Measurements from ENCODE around the gene NOSIP.

Gene NOSIP

DNA sequence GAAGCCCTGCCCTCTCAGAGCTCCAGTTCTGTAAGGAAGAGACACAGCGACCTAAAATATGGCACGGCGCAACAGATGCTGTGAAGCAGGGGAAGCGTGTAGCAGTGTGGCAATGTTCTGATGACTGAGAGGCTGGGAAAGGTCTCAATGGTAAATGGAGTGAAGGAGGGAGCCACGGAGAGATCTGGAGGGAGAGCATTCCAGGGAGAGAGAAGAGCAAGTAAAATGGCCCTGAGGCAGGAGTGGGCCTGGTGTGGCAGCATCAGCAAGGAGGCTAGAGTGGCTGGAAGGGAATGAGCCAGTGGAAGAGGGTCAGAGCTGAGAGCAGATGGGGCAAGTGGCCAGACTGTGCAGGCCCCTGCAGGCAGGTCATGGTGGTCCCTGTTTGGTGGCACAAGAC, 36.2 kb downstream of the NOSIP start:
- no peak for DNase-seq (ENCODE audit: low spot score)

DNA sequence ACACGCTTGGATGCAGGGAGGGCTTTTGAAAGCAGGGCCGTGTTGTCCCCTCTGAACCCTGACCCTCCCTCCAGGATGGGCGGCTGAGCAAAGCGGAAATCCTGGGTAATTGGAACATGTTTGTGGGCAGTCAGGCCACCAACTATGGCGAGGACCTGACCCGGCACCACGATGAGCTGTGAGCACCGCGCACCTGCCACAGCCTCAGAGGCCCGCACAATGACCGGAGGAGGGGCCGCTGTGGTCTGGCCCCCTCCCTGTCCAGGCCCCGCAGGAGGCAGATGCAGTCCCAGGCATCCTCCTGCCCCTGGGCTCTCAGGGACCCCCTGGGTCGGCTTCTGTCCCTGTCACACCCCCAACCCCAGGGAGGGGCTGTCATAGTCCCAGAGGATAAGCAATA, 37.3 kb downstream of the NOSIP start:
- no peak for DNase-seq (ENCODE audit: low spot score)

DNA sequence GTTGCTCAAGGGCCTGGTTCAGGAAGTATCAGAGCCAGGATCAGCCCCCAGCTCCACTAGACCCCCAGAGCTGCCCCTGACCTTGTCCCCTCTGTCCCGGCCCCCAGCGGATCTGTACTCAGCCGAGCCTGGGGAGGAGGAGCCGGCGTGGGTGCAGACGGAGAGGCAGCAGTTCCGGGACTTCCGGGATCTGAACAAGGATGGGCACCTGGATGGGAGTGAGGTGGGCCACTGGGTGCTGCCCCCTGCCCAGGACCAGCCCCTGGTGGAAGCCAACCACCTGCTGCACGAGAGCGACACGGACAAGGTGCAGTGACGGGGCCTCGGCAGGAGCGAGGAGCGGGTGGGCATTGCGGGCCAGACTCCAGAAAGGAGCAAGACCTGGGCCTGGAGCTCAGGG, 37.9 kb downstream of the NOSIP start:
- no peak for DNase-seq (ENCODE audit: low spot score)

GRCh38 chr19:49541914-49542313, 38.4 kb downstream of the NOSIP start:
- no peak for DNase-seq (ENCODE audit: low spot score)

DNA sequence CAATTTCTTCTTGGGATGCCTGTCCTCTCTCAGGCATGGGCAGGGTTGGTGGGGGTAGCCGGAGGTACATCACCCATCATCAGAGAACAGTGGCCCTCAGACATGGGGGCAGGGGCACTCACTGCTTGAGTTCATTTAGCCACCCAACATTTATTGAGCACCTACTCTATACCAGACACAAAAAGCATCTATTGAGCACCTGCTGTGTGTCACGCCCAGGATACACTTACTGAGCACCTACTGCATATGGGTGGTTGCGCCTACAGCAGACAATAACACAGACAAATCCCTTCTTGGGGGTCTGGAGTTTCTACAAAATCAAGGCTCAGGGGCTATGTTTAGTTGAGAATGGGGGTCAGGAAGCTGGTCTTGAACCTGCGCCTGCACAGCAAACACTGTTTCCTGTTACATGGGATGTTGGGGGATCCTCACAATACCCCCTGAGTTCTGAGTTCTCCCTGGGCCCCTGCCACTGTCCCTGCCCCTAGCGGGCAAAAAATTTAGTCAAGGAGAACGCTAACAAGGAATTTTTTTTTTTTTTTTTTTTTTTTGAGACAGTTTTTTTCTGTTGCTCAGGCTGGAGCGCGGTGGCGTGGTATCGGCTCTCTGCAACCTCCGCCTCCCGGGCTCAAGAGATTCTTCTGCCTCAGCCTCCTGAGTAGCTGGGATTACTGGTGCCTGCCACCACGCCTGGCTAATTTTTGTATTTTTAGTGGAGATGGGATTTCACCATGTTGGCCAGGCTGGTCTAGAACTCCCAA, 41.0 kb downstream of the NOSIP start:
- DNase-seq (ENCODE audit: low spot score) = no peak

DNA sequence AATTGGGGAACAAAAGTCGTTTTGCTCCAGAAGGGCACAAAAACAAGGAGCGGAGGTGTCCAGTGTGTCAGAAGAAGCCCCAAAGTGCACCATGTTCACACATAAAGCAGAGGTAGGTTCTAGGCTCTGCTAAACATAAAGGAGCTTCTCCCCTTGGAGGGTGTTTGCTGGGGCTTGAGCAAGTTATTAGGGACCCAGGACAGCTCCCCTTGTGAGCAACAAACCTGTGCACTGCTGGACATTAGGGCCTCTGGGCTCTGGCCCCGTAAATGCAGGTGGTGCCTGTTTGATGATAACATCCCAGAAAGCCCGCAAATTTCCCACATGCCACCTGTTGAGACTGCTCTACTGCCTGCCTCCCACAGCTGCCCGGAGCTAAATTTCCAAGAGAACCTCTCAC, 41.7 kb downstream of the NOSIP start:
- no peak for DNase-seq (ENCODE audit: low spot score)

DNA sequence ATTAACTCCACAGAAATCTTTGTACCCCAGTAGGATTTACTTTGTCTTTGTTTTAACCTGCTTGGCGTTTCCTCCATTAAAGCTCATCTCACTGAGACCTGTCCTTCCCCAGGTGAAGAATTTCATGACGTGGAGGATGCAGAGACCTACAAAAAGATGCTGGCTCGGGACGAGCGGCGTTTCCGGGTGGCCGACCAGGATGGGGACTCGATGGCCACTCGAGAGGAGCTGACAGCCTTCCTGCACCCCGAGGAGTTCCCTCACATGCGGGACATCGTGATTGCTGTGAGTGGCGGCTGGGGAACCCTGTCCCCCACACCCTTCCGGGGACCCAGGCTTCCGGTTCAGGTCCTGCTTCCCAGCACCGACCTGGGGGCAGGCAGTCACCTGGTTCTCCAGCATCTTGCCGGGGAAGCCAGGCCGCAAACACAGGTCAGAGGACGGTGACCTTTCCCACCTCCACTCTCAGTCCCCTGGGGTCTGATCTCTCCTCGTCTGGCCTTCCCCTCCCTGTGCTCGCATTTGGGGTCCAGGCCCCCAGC, 43.4 kb downstream of the NOSIP start:
- no peak for DNase-seq (ENCODE audit: low spot score)

DNA sequence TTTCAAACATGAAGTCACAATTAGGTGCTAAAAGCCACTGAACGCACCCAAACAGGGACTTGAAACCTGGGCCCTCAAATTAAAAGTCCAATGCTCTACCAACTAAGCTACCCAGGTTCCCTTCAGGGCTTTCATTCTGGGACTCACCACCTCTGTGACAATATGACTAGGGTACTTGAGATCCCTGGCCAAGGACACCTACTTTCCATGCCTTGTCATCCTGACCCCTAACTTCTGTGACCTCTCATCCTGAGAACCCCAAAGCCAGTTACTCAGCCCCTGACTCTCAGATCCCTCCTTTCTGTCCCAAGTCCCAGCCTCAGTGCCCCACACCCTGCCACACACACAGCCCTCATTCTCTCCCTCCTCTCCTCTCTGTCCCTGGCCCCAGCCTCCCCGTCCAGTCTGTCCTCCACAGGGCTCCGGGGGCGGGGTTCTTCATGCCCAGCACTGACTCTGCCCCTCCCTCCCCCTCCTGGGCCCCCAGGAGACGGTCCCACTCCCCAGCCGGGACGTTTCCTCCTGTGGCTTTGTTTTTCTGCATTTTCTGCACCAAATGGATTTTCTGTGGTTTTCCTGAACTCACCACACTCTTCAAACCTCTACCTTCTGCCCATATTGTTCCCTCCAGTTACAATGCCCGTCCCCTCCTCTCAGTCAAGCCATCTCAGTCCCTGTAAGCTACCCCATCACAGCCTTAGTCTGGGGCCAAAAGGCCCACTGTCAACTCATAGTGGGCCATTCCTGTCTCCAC, 45.5 kb downstream of the NOSIP start:
- no peak for DNase-seq (ENCODE audit: low spot score)

GRCh38 chr19:49533551-49534488, 46.5 kb downstream of the NOSIP start:
- peak; percentile 40 for DNase-seq (ENCODE audit: low spot score)

DNA sequence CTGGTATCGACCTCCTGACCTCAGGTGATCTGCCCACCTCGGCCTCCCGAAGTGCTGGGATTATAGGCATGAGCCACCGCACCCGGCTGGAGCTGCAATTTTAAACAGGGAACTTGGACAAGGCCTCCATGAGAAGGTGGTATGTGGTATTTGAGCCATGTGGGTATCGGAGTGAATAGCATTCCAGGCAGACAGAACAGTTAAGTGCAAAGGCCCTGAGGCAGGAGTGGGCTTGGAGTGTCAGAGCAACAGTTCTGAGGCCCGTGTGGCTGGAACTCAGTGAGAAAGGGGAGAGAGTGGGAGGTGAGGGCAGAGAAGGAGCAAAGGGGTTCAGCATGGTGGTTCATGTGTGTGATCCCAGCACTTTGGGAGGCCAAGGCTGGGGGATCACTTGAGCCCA, 49.6 kb downstream of the NOSIP start:
- DNase-seq (ENCODE audit: low spot score) = no peak

DNA sequence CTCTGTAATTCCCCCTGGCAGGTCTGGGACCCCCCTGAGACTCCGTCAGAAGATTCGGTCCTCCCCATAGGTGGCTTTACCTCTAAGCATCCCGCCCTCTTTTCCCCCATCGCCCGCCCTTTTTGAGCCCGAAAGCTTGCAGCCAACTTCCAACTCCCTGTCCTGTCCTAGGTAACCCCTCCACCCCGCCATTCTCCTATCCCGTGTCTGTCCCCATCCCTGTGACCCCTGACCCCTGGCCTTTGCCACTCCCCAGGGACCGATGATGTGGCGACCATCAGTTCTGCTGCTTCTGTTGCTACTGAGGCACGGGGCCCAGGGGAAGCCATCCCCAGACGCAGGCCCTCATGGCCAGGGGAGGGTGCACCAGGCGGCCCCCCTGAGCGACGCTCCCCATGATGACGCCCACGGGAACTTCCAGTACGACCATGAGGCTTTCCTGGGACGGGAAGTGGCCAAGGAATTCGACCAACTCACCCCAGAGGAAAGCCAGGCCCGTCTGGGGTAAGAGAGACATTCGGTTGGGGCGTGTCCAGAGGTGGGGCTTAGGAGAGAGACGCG, 52.1 kb downstream of the NOSIP start:
- no peak for DNase-seq (ENCODE audit: low spot score)

DNA sequence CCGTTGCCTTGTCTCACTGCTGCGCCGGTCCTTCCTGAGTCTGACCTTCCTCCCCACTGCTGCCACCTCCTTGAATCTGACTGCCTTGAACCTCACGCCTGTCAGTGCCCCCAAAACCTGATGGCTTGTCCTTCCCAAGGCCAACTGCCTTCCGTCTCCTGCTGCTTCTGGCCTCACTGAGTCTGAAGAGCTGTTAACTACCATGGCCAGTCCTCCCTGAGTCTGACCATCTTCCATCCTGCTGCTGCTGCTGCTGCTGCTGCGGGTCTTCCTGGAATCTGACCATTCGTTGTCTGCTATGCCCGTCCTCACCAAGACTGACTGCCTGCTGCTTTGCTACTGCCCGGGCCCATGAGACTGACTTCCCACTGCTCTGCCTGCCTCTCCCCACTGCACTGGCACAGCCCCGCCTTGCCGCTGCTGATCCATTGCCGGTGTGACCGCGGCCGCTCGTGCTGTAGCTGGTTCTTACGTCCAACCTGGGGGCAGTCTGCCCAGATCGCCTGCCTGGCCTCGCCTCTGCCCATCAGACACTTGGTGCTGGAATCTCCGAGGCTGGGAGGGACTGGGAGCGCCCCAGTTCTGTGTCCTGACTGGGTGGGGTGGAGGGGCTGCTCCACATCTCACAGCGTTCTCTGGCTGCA, 55.4 kb downstream of the NOSIP start:
- no peak for DNase-seq (ENCODE audit: low spot score)

GRCh38 chr19:49520705-49521319, 59.5 kb downstream of the NOSIP start:
- DNase-seq (ENCODE audit: low spot score) = no peak

DNA sequence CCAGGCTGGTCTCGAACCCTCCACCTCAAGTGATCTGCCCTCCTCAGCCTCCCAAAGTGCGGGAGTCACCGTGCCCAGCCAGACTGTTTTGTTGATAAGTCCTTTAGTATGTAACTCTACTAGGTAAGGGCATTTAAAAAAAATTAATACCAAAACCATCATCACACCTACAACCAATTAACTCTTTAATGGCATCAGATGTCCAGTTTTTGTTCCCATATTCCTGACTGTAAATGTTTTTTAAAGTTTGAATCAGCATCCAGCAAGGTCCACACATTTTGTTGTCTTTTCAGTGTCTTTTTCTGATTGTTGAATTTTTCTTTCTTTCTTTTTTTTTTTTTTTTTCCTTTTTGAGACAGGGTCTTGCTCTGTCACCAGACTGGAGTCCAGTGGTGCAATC, 62.3 kb downstream of the NOSIP start:
- no peak for DNase-seq (ENCODE audit: low spot score)

DNA sequence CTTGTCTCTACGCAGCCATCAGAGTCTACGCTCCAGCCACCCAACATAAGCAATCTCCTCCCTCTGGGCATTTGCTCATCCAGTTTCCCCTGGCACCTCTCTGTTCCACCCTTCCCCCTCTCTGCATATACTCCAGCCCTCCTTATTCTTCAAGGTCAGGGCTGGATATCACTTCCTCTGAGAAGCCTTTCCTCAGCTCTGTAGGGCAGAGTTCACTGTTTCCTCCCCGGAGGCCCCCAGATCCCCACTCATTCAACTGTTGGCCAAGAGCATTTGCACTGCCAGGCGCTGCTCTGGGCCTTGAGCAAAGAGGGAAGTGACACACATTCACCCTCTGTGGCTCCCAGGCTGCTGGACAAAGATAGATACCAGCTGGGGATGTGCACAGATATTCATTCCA, 64.6 kb downstream of the NOSIP start:
- no peak for DNase-seq (ENCODE audit: low spot score)

DNA sequence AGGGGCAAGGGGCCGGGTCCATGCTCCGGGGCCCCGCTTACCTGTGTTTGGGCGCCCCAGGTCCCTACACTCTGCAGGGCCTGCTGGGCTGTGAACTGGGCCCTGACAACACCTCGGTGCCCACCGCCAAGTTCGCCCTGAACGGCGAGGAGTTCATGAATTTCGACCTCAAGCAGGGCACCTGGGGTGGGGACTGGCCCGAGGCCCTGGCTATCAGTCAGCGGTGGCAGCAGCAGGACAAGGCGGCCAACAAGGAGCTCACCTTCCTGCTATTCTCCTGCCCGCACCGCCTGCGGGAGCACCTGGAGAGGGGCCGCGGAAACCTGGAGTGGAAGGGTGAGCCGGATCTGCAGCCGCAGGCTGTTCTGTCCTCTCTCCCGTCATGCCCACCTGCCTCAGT, 66.2 kb downstream of the NOSIP start:
- no peak for DNase-seq (ENCODE audit: low spot score)

DNA sequence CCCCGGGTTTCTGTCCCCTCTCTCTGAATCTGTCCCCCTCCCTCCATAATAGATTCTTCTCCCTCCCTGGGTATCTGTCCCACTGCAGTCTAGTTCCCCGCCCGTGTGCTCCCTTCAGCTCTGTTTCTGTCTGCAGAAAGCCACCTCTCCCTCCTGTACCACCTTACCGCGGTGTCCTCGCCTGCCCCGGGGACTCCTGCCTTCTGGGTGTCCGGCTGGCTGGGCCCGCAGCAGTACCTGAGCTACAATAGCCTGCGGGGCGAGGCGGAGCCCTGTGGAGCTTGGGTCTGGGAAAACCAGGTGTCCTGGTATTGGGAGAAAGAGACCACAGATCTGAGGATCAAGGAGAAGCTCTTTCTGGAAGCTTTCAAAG, 66.6 kb downstream of the NOSIP start:
- no peak for DNase-seq (ENCODE audit: low spot score)

DNA sequence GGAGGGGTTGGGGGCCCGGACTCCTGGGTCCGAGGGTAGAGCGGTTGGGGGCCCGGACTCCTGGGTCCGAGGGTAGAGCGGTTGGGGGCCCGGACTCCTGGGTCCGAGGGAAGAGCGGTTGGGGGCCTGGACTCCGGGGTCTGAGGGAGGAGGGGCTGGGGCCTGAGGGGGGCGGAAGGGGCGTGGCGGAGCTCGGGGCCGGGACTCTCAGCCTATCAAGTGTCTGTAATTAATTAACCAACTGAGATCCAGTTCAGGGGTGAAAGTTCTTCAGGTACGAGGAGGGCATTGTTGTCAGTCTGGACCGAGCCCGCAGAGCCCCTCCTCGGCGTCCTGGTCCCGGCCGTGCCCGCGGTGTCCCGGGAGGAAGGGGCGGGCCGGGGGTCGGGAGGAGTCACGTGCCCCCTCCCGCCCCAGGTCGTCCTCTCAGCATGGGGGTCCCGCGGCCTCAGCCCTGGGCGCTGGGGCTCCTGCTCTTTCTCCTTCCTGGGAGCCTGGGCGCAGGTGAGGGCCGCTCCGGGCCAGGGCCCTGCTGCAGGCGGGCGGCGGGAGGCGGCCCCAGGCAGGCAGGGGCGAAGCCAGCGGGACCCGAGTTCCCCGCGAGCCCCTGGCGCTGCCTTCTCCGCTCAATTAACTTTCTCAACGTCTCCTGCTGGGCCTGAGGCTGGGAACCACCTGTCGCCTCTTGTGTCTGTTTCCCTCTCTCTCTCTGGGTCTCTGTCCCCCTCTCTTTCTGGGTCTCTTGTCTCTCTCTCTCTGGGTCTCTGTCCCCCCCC, 67.2 kb downstream of the NOSIP start:
- DNase-seq (ENCODE audit: low spot score) = peak; percentile 20

DNA sequence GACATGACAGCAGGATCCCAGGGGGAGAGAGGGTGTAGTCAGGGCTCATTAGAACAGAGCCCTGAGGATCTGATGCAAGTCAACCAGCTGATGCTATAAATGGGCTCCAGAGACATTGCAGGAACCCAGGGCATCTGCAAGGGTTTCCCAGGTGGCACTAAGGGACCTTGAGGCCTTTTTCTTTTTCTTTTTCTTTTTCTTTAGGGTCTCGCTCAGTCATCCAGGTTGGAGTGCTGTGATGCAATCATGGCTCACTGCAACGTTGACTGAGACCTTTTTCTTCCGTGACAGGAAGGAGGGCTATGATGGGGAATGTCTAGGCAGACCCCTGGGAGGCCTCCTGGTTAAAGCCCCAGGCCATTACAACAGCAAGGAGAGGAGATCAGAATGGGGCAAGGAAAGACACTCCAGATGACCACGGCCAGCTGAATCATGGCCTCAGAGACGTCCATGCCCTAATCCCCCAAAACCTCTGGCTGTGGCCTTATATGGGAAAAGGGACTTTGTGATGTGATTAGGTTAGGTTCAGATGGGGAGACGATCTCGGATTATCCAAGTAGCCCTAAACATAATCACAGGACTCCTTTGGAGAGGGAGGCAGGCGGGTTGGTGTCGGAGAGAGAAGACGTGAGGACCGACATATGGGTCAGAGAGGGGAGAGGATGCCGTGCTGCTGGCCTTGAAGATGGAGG, 72.4 kb downstream of the NOSIP start:
- no peak for DNase-seq (ENCODE audit: low spot score)
